Body of pancreas (tissue), 4 donors: ENCODE measurements around the gene TET3. TPM values are rescaled to one million over a fixed set of nuclear protein-coding genes. Genes with fewer than 3 reads are reported as not detected.

Experiments used
- ATAC-seq: fragments of 150-250 bp; one replicate; pipeline ENCODE4 v1.9.1; 2016
- DNase-seq, 4 donors: peaks; one replicate each; pipeline ENCODE4 v3.0.0-alpha.2; 2019
- H3K27ac ChIP-seq, 4 donors: fragments of 200-600 bp; sonication (generic); 1 replicate in 3 of 4; 2 replicates in 1 of 4; pipeline versions ENCODE4 v1.5.1 to v1.6.1; 2016 to 2019; ENCODE audit warnings: mild to moderate bottlenecking in 1 of 4, mixed read lengths in 1 of 4, moderate library complexity in 1 of 4
- H3K27me3 ChIP-seq, 2 donors: fragments of 200-600 bp; sonication (generic); one replicate each; pipeline ENCODE4 v1.6.0; 2016; ENCODE audit warnings: mild to moderate bottlenecking in 1 of 2
- H3K36me3 ChIP-seq, 2 donors: fragments of 200-600 bp; sonication (generic); replicated peaks in 1 of 2; 2 replicates each; pipeline ENCODE4 v1.5.1; 2016; ENCODE audit warnings: low read depth in 2 of 2; ENCODE audit not compliant: insufficient read depth in 1 of 2
- H3K4me1 ChIP-seq: fragments of 200-600 bp; sonication (generic); one replicate; pipeline ENCODE4 v1.6.0; 2016
- H3K4me3 ChIP-seq, 2 donors: fragments of 200-600 bp; sonication (generic); 1 replicate in 1 of 2; 2 replicates in 1 of 2; pipeline ENCODE4 v1.5.1; 2016 to 2019
- H3K9me3 ChIP-seq, 3 donors: fragments of 200-600 bp; sonication (generic); 1 replicate in 2 of 3; 2 replicates in 1 of 3; pipeline ENCODE4 v1.5.1; 2016
- POLR2A ChIP-seq, 3 donors: fragments of 450-650 bp; IDR thresholded peaks; one replicate each; pipeline ENCODE4 v1.6.1; 2016; ENCODE audit warnings: antibody characterized with exemption in 3 of 3, mild to moderate bottlenecking in 2 of 3
- WGBS, 2 donors: methylation state at CpG; one replicate each; pipeline ENCODE4 v1.1.5; 2017; 5-methylcytosine and 5-hydroxymethylcytosine counted together
- intact Hi-C: fragments of 100-400 bp; cut with DNase I; formaldehyde crosslinking; loops from one replicate; pipeline ENCODE4 v1.15.1; 2023
- total RNA-seq, 2 donors: library from RNA; depleted of rRNA; stranded (reverse); fragments of >200 nt; gene quantifications; one replicate each; pipeline ENCODE4 v1.1.0, GENCODE V29; 2016
- TF ChIP-seq, protein P1 (sequence below), 7 experiments: fragments of 450-650 bp in 4 of 7; fragments of 200-600 bp in 3 of 7; sonication (generic) in 3 of 7; IDR thresholded peaks; one replicate each; pipeline ENCODE4 v1.5.1; 2016 to 2019; ENCODE audit warnings: antibody characterized with exemption in 7 of 7

Gene TET3
- total RNA-seq, 2 donors from 2014 or later = 6.7 to 7.3 TPM

DNA sequence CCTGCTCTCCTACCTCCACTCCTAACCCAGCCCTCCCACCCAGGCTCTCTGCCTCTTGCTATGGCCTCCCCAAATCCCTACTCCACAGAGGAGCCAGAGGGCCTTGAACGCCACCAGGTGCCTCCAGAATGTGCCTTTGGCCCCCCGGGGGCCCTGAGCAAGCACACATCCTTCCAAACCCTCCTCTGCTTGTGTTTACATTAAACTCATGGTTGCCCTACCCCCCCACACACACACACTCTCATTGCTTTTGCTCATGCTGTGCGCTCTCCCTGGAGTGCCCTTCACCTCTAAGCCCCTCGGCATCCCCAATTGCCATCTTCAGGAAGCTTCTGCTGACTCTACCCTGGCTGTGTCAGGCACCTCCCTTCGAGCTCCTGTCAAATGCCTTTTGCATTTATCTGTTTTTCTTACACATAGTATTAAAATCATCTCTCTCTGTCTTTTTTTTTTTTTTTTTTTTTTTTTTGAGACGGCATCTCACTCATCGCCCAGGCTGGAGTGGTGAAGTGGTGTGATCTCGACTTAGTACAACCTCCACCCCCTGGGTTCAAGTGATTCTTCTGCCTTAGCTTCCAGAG, 16.3 kb upstream of the TET3 start:
- Histone ChIP-seq H3K36me3 (no peaks in the 10 kb centered on the region), H3K4me1 (peaks cover 18% of the 10 kb centered on the region), H3K27ac (no peak overlapping the region), H3K9me3 (no peaks in the 10 kb centered on the region), H3K4me3 (no peak overlapping the region), H3K27me3 (no peaks in the 10 kb centered on the region)
- DNase-seq = no peak
- TF ChIP-seq, protein P1, sequence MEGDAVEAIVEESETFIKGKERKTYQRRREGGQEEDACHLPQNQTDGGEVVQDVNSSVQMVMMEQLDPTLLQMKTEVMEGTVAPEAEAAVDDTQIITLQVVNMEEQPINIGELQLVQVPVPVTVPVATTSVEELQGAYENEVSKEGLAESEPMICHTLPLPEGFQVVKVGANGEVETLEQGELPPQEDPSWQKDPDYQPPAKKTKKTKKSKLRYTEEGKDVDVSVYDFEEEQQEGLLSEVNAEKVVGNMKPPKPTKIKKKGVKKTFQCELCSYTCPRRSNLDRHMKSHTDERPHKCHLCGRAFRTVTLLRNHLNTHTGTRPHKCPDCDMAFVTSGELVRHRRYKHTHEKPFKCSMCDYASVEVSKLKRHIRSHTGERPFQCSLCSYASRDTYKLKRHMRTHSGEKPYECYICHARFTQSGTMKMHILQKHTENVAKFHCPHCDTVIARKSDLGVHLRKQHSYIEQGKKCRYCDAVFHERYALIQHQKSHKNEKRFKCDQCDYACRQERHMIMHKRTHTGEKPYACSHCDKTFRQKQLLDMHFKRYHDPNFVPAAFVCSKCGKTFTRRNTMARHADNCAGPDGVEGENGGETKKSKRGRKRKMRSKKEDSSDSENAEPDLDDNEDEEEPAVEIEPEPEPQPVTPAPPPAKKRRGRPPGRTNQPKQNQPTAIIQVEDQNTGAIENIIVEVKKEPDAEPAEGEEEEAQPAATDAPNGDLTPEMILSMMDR (IDR thresholded peaks at IDR 0.05) = no peak
- TF ChIP-seq POLR2A (IDR thresholded peaks at IDR 0.05) = no peak
- intact Hi-C loops = no loop called here
- no peak for ATAC-seq
- 88 to 91% methylated on average over 8 of the region's 8 CpGs for WGBS, 2 donors

DNA sequence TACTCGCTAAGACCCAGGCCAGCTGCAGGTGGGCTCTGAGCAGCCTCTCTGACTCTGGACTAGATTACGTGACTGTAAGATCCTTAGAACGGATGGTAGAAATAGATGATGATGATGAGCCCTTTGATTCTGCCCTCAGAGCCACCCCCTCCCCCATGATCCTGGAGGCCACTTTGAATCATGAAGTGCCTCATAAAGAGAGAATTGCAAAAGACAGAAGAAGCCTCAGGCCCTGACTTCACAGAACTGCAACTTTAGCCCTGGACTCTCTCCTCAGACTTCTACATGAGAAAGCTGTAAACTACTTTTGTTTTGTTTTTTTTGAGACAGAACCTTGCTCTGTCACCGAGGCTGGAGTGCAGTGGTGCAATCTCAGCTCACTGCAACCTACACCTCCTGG, 15.4 kb upstream of the TET3 start:
- Histone ChIP-seq H3K9me3 (no peaks in the 10 kb centered on the region), H3K27me3 (no peaks in the 10 kb centered on the region), H3K27ac (no peak overlapping the region), H3K4me1 (peaks cover 18% of the 10 kb centered on the region), H3K4me3 (no peak overlapping the region), H3K36me3 (no peaks in the 10 kb centered on the region)
- WGBS, 2 donors = 82 to 86% methylated on average over 4 of the region's 4 CpGs
- intact Hi-C loops = no loop called here
- TF ChIP-seq, protein P1 (IDR thresholded peaks at IDR 0.05) = no peak
- no peak for TF ChIP-seq POLR2A (IDR thresholded peaks at IDR 0.05)
- no peak for ATAC-seq
- no peak for DNase-seq

DNA sequence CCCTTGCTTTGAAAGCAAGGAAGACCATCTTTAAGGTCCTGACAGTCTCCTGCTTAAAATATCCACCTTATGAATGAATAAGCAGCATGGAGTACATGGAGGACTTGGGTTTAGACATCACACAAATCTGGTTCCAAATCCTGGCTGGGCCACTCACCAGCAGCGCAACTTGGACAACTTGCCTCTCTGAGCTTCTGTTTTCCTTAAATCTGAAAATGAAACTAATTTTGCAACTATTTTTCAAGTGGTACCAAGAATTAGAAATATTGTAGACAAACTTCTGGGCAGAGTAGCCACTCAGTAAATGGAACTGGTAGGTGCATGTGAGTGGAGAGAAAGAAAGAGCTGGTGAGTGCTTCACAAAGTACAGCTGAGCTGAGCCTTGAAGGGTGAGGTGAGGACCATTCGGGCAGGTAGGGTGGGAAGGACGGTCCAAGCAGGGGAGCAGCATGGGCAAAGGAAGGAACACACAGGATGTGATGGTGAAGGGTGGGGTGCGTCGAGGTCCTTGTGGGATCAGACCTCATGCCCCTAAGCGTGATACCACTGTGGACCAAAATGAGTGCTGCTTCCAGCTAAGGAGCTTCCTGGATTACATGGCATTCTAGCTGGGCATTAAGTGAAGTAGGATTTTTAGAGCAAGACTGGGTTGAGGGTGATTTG, 14.4 kb upstream of the TET3 start:
- Histone ChIP-seq H3K9me3 (no peaks in the 10 kb centered on the region), H3K4me3 (no peak overlapping the region), H3K27ac (peak overlapping the region in 2 of 4 donors; percentile 57 to 63), H3K36me3 (no peaks in the 10 kb centered on the region), H3K27me3 (no peaks in the 10 kb centered on the region), H3K4me1 (peaks cover 18% of the 10 kb centered on the region)
- TF ChIP-seq, protein P1 (IDR thresholded peaks at IDR 0.05) = no peak
- no peak for TF ChIP-seq POLR2A (IDR thresholded peaks at IDR 0.05)
- no peak for ATAC-seq
- 76 to 86% methylated on average over 6 of the region's 6 CpGs for WGBS, 2 donors
- intact Hi-C loops = no loop called here
- no peak for DNase-seq

DNA sequence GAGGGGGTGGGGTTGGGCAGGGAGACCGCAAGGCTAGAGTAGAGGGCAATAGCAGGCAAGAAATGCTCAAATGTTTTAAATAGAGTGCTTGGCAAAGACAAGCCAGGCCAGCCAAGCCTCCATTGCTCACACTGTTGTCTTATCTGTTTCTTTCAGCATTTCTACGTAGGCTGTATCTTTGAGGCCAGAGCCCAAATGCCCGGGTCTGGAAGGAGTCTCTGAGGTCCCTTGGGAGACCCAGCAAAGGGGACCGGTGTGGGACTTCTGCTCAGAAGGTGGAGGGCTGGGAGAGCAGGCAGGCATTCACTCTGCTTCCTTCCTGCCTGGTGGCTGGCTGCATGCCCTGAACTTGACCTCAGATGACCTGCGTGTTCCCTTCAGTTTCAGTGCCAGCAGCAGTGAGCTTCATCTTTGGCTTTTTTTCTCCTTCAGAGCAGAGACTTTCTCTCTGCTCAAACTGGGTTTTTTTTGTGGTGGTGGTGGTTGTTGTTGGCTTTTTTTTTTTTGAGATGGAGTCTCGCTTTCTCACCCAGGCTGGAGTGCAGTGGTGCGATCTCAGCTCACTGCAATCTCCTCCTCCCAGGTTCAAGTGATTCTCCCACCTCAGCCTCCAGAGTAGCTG, 13.7 kb upstream of the TET3 start:
- H3K27ac ChIP-seq = peak overlapping the region in 2 of 4 donors; percentile 57 to 63
- H3K4me3 ChIP-seq = no peak overlapping the region
- no peaks in the 10 kb centered on the region for H3K27me3 ChIP-seq
- TF ChIP-seq, protein P1 (IDR thresholded peaks at IDR 0.05) = no peak
- no peak for TF ChIP-seq POLR2A (IDR thresholded peaks at IDR 0.05)
- 21 to 32% methylated on average over 7 of the region's 7 CpGs for WGBS, 2 donors
- peak; percentile 97 for ATAC-seq
- H3K9me3 ChIP-seq = no peaks in the 10 kb centered on the region
- peak; percentile 88 to 94 (median 91) for DNase-seq
- intact Hi-C loops = no loop called here
- no peaks in the 10 kb centered on the region for H3K36me3 ChIP-seq
- H3K4me1 ChIP-seq = peaks cover 18% of the 10 kb centered on the region
